Kidney epithelial cell (primary cell): ENCODE data around the gene VPS29. TPM values are rescaled to one million over a fixed set of nuclear protein-coding genes. Genes with fewer than 3 reads are reported as not detected.
"Not testable (repeated sequence)": the region's sequence is repeated elsewhere in the genome, so short reads cannot be mapped to it uniquely, and the experiment has no call there.

Source experiments
- DNase-seq: peaks from one replicate; pipeline ENCODE4 v3.0.0-alpha.2; 2010; ENCODE audit warnings: low read depth
- H3K27me3 ChIP-seq: 2 replicates; pipeline ENCODE4 v1.6.0; 2011; ENCODE audit warnings: low read length; ENCODE audit not compliant: control insufficient read depth, insufficient read depth
- H3K36me3 ChIP-seq: 2 replicates; pipeline ENCODE4 v1.5.1; 2011; ENCODE audit warnings: low read length; ENCODE audit not compliant: control insufficient read depth, insufficient read depth
- H3K4me3 ChIP-seq: 2 replicates; pipeline ENCODE4 v1.5.1; 2011; ENCODE audit warnings: low read depth, mild to moderate bottlenecking, control low read depth, low read length
- CTCF ChIP-seq: IDR thresholded peaks from 2 replicates; pipeline ENCODE4 v1.5.1; 2011; ENCODE audit warnings: mild to moderate bottlenecking, moderate library complexity, low read length, control low read depth, inconsistent platforms; ENCODE audit not compliant: insufficient read depth, poor library complexity, severe bottlenecking
- total RNA-seq: library from RNA; depleted of rRNA; stranded (reverse); fragments of >200 nt; gene quantifications from 2 replicates; pipeline ENCODE4 v1.2.3, GENCODE V29; 2015

The VPS29 gene
- total RNA-seq, 1 donor from 2014 or later = 93.7 TPM

DNA sequence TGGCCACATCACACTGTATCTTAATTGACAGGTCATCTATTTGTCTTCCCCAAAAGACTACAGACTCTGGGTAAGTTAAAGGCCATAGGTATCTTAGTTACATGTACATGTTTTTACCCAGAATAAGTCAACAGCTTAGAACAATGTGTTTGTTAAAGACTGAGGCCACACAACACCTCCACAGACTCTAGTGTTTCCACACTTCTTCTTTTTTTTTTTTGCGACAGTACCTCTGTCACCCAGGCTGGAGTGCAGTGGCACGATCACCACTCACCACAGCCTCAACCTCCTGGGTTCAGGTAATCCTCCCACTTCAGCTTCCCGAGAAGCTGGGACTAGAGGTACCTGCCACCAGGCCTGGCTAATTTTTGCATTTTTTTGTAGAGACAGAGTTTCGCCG is 35.1 kb downstream of the VPS29 start:
- H3K36me3 ChIP-seq = peaks cover 2% of the 10 kb centered on the region
- H3K4me3 ChIP-seq = peak overlapping the region; percentile 1
- TF ChIP-seq CTCF = no peak
- DNase-seq = no peak
- H3K27me3 ChIP-seq = no peaks in the 10 kb centered on the region

- not testable (repeated sequence) for H3K4me3 ChIP-seq, H3K27me3 ChIP-seq, H3K36me3 ChIP-seq, DNase-seq
Observed at GRCh38 chr12:110465765-110466164, 36.1 kb downstream of the VPS29 start.

- Histone ChIP-seq H3K36me3 (peaks cover 2% of the 10 kb centered on the region), H3K27me3 (no peaks in the 10 kb centered on the region), H3K4me3 (no peak overlapping the region)
- DNase-seq = no peak
- no peak for TF ChIP-seq CTCF
Observed at GRCh38 chr12:110465024-110465423, 36.9 kb downstream of the VPS29 start.

DNA sequence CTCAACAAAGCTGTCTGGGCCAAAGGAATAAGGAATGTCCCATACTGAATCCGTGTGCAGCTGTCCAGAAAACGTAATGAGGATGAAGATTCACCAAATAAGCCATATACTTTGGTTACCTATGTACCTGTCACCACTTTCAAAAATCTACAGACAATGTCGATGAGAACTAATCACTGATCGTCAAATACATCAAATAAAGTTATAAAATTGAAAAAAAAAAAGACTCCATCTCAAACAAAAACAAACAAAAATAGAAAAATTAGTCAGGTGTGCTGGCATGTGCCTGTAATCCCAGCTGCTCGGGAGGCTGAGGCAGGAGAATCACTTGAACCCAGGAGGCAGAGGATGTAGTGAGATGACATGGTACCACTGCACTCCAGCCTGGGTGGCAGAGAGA is 40.7 kb downstream of the VPS29 start:
- not testable (repeated sequence) for H3K36me3 ChIP-seq, DNase-seq

GRCh38 chr12:110458756-110459155 is 43.2 kb downstream of the VPS29 start:
- DNase-seq = no peak
- Histone ChIP-seq H3K36me3 (no peaks in the 10 kb centered on the region), H3K27me3 (no peaks in the 10 kb centered on the region), H3K4me3 (no peak overlapping the region)
- no peak for TF ChIP-seq CTCF

More for the DNA sequence above, 40.7 kb downstream of the VPS29 start:
- H3K4me3 ChIP-seq, H3K27me3 ChIP-seq: not testable (repeated sequence)

- Histone ChIP-seq H3K27me3 (no peaks in the 10 kb centered on the region), H3K36me3 (no peaks in the 10 kb centered on the region), H3K4me3 (no peak overlapping the region)
- TF ChIP-seq CTCF = no peak
- no peak for DNase-seq
Observed at GRCh38 chr12:110453569-110454296, 48.2 kb downstream of the VPS29 start.

DNA sequence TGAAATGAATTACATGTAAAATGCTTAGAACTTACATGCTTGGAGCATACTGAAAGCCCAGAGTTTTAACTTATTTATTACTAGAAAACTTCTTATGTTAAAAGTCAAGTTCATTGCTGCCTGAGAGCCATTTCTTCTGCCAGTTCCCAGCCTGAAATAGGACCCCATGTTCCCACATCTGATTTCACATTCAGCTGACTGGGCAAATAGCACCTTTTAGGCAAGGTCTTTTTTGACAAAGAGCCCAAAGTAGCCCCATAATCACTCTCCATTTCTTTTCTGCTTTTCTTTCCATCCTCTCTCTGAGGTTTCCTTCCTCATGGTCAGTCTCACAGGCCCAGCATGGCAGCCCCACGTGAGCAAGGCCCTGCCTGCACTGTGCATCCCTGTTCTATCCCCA is 50.6 kb downstream of the VPS29 start:
- no peaks in the 10 kb centered on the region for H3K36me3 ChIP-seq
- no peak for DNase-seq
- H3K4me3 ChIP-seq = no peak overlapping the region
- TF ChIP-seq CTCF = no peak
- H3K27me3 ChIP-seq = no peaks in the 10 kb centered on the region
